Measurements from ENCODE around the gene FAM20C. TPM values are rescaled to one million over a fixed set of nuclear protein-coding genes. Genes with fewer than 3 reads are reported as not detected.

FAM20C gene
- total RNA-seq, 1 experiment from 2014 or later = 87.9 TPM

GRCh38 chr7:216360-217300 lies 24.3 kb downstream of the FAM20C start:
- CTCF ChIA-PET = no interaction called here
- Histone ChIP-seq H3K9me2 (replicated peaks; ENCODE audit: low read length) (no peaks in the 10 kb centered on the region), H2AFZ (ENCODE audit: low read length) (no peak overlapping the region), H3K27ac (ENCODE audit: low read length) (no peak overlapping the region), H3K9me3 (ENCODE audit: low read length) (no peaks in the 10 kb centered on the region), H3F3A (ENCODE audit: low read length, unreplicated experiment) (no peaks in the 10 kb centered on the region), H3K27me3 (ENCODE audit: low read length) (no peaks in the 10 kb centered on the region), H3K4me2 (ENCODE audit: low read length) (no peak overlapping the region), H4K20me1 (ENCODE audit: low read length) (no peaks in the 10 kb centered on the region), H3K9ac (ENCODE audit: low read length) (no peak overlapping the region), H3K36me3 (ENCODE audit: low read depth, low read length) (no peaks in the 10 kb centered on the region), H3K79me2 (ENCODE audit: low read length) (peaks cover 8% of the 10 kb centered on the region; the same call in 1 of the 2 replicates), H3K4me1 (ENCODE audit: insufficient read depth, low read length) (peaks cover 9% of the 10 kb centered on the region), H3K4me3 (ENCODE audit: low read length) (no peak overlapping the region)
- POLR2A ChIA-PET (ENCODE audit: unreplicated experiment) = no interaction called here
- ATAC-seq = no peak
- BruUV-seq (replicated peaks) = no TSS peak
- DNase-seq = no peak
- intact Hi-C loops (cut with micrococcal nuclease) = no loop called here
- TF ChIP-seq, protein P1, sequence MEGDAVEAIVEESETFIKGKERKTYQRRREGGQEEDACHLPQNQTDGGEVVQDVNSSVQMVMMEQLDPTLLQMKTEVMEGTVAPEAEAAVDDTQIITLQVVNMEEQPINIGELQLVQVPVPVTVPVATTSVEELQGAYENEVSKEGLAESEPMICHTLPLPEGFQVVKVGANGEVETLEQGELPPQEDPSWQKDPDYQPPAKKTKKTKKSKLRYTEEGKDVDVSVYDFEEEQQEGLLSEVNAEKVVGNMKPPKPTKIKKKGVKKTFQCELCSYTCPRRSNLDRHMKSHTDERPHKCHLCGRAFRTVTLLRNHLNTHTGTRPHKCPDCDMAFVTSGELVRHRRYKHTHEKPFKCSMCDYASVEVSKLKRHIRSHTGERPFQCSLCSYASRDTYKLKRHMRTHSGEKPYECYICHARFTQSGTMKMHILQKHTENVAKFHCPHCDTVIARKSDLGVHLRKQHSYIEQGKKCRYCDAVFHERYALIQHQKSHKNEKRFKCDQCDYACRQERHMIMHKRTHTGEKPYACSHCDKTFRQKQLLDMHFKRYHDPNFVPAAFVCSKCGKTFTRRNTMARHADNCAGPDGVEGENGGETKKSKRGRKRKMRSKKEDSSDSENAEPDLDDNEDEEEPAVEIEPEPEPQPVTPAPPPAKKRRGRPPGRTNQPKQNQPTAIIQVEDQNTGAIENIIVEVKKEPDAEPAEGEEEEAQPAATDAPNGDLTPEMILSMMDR (conservative IDR thresholded peaks at IDR 0.05; ENCODE audit: low read depth, low read length) = no peak
- TF ChIP-seq EZH2 (IDR thresholded peaks at IDR 0.05; ENCODE audit: low read length, unreplicated experiment) (no peak), EZH2phosphoT487 (IDR thresholded peaks at IDR 0.05; ENCODE audit: borderline replicate concordance, low read length) (no peak)

GRCh38 chr7:217781-218180 lies 25.4 kb downstream of the FAM20C start:
- Histone ChIP-seq H3K9ac (ENCODE audit: low read length) (no peak overlapping the region), H3F3A (ENCODE audit: low read length, unreplicated experiment) (no peaks in the 10 kb centered on the region), H2AFZ (ENCODE audit: low read length) (no peak overlapping the region), H3K27me3 (ENCODE audit: low read length) (no peaks in the 10 kb centered on the region), H3K79me2 (ENCODE audit: low read length) (peaks cover 8% of the 10 kb centered on the region; the same call in 1 of the 2 replicates), H3K36me3 (ENCODE audit: low read depth, low read length) (no peaks in the 10 kb centered on the region), H3K4me1 (ENCODE audit: insufficient read depth, low read length) (peaks cover 9% of the 10 kb centered on the region), H3K4me2 (ENCODE audit: low read length) (no peak overlapping the region), H3K9me2 (replicated peaks; ENCODE audit: low read length) (no peaks in the 10 kb centered on the region), H4K20me1 (ENCODE audit: low read length) (no peaks in the 10 kb centered on the region), H3K4me3 (ENCODE audit: low read length) (no peak overlapping the region), H3K9me3 (ENCODE audit: low read length) (no peaks in the 10 kb centered on the region), H3K27ac (ENCODE audit: low read length) (no peak overlapping the region)
- no peak for ATAC-seq
- no TSS peak for BruUV-seq (replicated peaks)
- ChIA-PET CTCF (no interaction called here), POLR2A (ENCODE audit: unreplicated experiment) (no interaction called here)
- DNase-seq = no peak
- intact Hi-C loops (cut with micrococcal nuclease) = no loop called here
- TF ChIP-seq, protein P1 (conservative IDR thresholded peaks at IDR 0.05; ENCODE audit: low read depth, low read length) = no peak
- no peak for TF ChIP-seq EZH2 (IDR thresholded peaks at IDR 0.05; ENCODE audit: low read length, unreplicated experiment)
- no peak for TF ChIP-seq EZH2phosphoT487 (IDR thresholded peaks at IDR 0.05; ENCODE audit: borderline replicate concordance, low read length)

DNA sequence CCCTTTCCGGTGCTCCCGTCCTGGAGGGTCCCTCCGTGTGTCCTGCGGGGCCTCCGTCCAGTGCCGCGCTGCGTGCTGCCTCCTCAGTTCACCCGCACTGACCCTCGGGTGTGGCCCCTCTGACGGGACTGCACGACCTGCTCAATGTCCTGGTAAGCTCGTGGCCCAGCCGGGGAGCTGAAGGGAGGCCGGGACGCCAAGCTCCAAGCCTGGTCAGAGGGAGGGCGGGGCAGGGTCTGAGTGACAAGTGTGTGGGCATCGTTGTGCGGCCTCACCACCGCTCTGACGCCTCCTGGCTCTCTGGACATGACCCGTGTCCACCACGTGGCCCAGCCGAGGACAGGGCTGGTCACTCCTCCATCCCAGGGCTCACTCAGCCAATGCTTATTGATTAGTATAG lies 25.9 kb downstream of the FAM20C start:
- BruUV-seq (replicated peaks) = no TSS peak
- no peaks in the 10 kb centered on the region for H3K9me3 ChIP-seq (ENCODE audit: low read length)
- POLR2A ChIA-PET (ENCODE audit: unreplicated experiment) = no interaction called here

More for the DNA sequence above, 25.9 kb downstream of the FAM20C start:
- no peaks in the 10 kb centered on the region for H4K20me1 ChIP-seq (ENCODE audit: low read length)
- no peak overlapping the region for H3K9ac ChIP-seq (ENCODE audit: low read length)
- peaks cover 8% of the 10 kb centered on the region; the same call in 1 of the 2 replicates for H3K79me2 ChIP-seq (ENCODE audit: low read length)
- H3K9me2 ChIP-seq (replicated peaks; ENCODE audit: low read length) = no peaks in the 10 kb centered on the region
- no peak overlapping the region for H3K4me3 ChIP-seq (ENCODE audit: low read length)
- CTCF ChIA-PET = no interaction called here
- peaks cover 9% of the 10 kb centered on the region for H3K4me1 ChIP-seq (ENCODE audit: insufficient read depth, low read length)
- TF ChIP-seq EZH2phosphoT487 (IDR thresholded peaks at IDR 0.05; ENCODE audit: borderline replicate concordance, low read length) = no peak
- TF ChIP-seq, protein P1 (conservative IDR thresholded peaks at IDR 0.05; ENCODE audit: low read depth, low read length) = no peak
- no peak for TF ChIP-seq EZH2 (IDR thresholded peaks at IDR 0.05; ENCODE audit: low read length, unreplicated experiment)
- DNase-seq = no peak
- H3F3A ChIP-seq (ENCODE audit: low read length, unreplicated experiment) = no peaks in the 10 kb centered on the region
- no peak overlapping the region for H3K27ac ChIP-seq (ENCODE audit: low read length)
- no peak for ATAC-seq
- intact Hi-C loops (cut with micrococcal nuclease) = no loop called here
- no peaks in the 10 kb centered on the region for H3K36me3 ChIP-seq (ENCODE audit: low read depth, low read length)
- H2AFZ ChIP-seq (ENCODE audit: low read length) = no peak overlapping the region
- H3K4me2 ChIP-seq (ENCODE audit: low read length) = no peak overlapping the region
- H3K27me3 ChIP-seq (ENCODE audit: low read length) = no peaks in the 10 kb centered on the region

All from PC-3 (cell line).